SK-N-SH treated with all-trans-retinoic acid at 6 μM for 48 hours (cell line): ENCODE data around the gene PJA1.
A peak's percentile ranks its signal among the peaks of the same experiment; 100 is the strongest.

Experiments
- ATAC-seq: fragments of 200-7000 bp; cut with Tn5 transposase; 3 replicates; pipeline ENCODE4 v1.9.1; 2020; ENCODE audit warnings: mild to moderate bottlenecking, moderate library complexity
- BACH2 ChIP-seq: fragments of 250-450 bp; sonication (Bioruptor Pico); IDR thresholded peaks from 2 replicates; pipeline ENCODE4 v1.9.0; 2021; ENCODE audit warnings: mild to moderate bottlenecking, borderline replicate concordance
- CREB5 ChIP-seq: fragments of 250-450 bp; sonication (Bioruptor Pico); IDR thresholded peaks from 2 replicates; pipeline ENCODE4 v1.5.1; 2020; ENCODE audit warnings: low read depth, mild to moderate bottlenecking, moderate library complexity
- CSDC2 ChIP-seq: fragments of 250-450 bp; sonication (Bioruptor Pico); IDR thresholded peaks from 2 replicates; pipeline ENCODE4 v1.5.0; 2020; ENCODE audit warnings: mild to moderate bottlenecking, moderate library complexity
- CSRNP3 ChIP-seq: fragments of 250-450 bp; sonication (Bioruptor Pico); IDR thresholded peaks from 2 replicates; pipeline ENCODE4 v1.5.1; 2021; ENCODE audit warnings: mild to moderate bottlenecking, moderate library complexity
- ESRRG ChIP-seq: fragments of 250-450 bp; sonication (Bioruptor Pico); IDR thresholded peaks from 2 replicates; pipeline ENCODE4 v1.6.1; 2021; ENCODE audit warnings: mild to moderate bottlenecking
- ISL1 ChIP-seq: fragments of 250-450 bp; sonication (Bioruptor Pico); IDR thresholded peaks from 2 replicates; pipeline ENCODE4 v2.1.2; 2022; ENCODE audit warnings: mild to moderate bottlenecking, moderate library complexity
- OSR1 ChIP-seq: fragments of 250-450 bp; sonication (Bioruptor Pico); IDR thresholded peaks from 2 replicates; pipeline ENCODE4 v1.8.0; 2022; ENCODE audit warnings: moderate library complexity, mild to moderate bottlenecking, inconsistent platforms
- PATZ1 ChIP-seq: fragments of 250-450 bp; sonication (Bioruptor Pico); IDR thresholded peaks from 2 replicates; pipeline ENCODE4 v1.8.0; 2020; ENCODE audit warnings: mild to moderate bottlenecking, moderate library complexity, borderline replicate concordance
- POU6F1 ChIP-seq: fragments of 250-450 bp; sonication (Bioruptor Pico); IDR thresholded peaks from 2 replicates; pipeline ENCODE4 v1.8.0; 2021; ENCODE audit warnings: low read depth, mild to moderate bottlenecking, moderate library complexity, borderline replicate concordance
- PPARA ChIP-seq: fragments of 250-450 bp; sonication (Bioruptor Pico); IDR thresholded peaks from 2 replicates; pipeline ENCODE4 v1.5.0; 2020; ENCODE audit warnings: mild to moderate bottlenecking, borderline replicate concordance
- RARB ChIP-seq: fragments of 250-450 bp; sonication (Bioruptor Pico); IDR thresholded peaks from 2 replicates; pipeline ENCODE4 v1.8.0; 2021; ENCODE audit warnings: mild to moderate bottlenecking, moderate library complexity
- SNAI2 ChIP-seq: fragments of 250-450 bp; sonication (Bioruptor Pico); IDR thresholded peaks from 2 replicates; pipeline ENCODE4 v1.5.0; 2020; ENCODE audit warnings: mild to moderate bottlenecking, moderate library complexity
- TOX ChIP-seq: fragments of 250-450 bp; sonication (Bioruptor Pico); IDR thresholded peaks from 2 replicates; pipeline ENCODE4 v1.8.0; 2021; ENCODE audit warnings: mild to moderate bottlenecking, moderate library complexity, borderline replicate concordance
- TSHZ2 ChIP-seq: fragments of 250-450 bp; sonication (Bioruptor Pico); IDR thresholded peaks from 2 replicates; pipeline ENCODE4 v1.5.0; 2020; ENCODE audit warnings: mild to moderate bottlenecking, moderate library complexity
- ZC3H10 ChIP-seq: fragments of 250-450 bp; sonication (Bioruptor Pico); IDR thresholded peaks from 2 replicates; pipeline ENCODE4 v1.5.1; 2021; ENCODE audit warnings: mild to moderate bottlenecking, moderate library complexity
- ZFP3 ChIP-seq: fragments of 250-450 bp; sonication (Bioruptor Pico); IDR thresholded peaks from 2 replicates; pipeline ENCODE4 v1.5.0; 2020; ENCODE audit warnings: mild to moderate bottlenecking, moderate library complexity
- ZFP30 ChIP-seq: fragments of 450-650 bp; formaldehyde crosslinking; IDR thresholded peaks from 2 replicates; pipeline ENCODE4 v1.5.0; 2022; ENCODE audit warnings: mild to moderate bottlenecking, moderate library complexity
- ZNF565 ChIP-seq: fragments of 450-650 bp; formaldehyde crosslinking; conservative IDR thresholded peaks from 2 replicates; pipeline ENCODE4 v1.5.0; 2020; ENCODE audit warnings: low read depth, mild to moderate bottlenecking, moderate library complexity
- ZNF70 ChIP-seq: fragments of 450-650 bp; formaldehyde crosslinking; IDR thresholded peaks from 2 replicates; pipeline ENCODE4 v1.5.0; 2020; ENCODE audit warnings: mild to moderate bottlenecking, moderate library complexity
- ZNF8 ChIP-seq: fragments of 450-650 bp; formaldehyde crosslinking; IDR thresholded peaks from 2 replicates; pipeline ENCODE4 v1.5.0; 2020; ENCODE audit warnings: mild to moderate bottlenecking, moderate library complexity

PJA1 gene

GRCh38 chrX:69131886-69132285 lies 33.4 kb downstream of the PJA1 start (continued):
- TF ChIP-seq SNAI2 (CRISPR knock-in tag): no peak
- TF ChIP-seq OSR1: no peak
- no peak for TF ChIP-seq ZNF565
- no peak for TF ChIP-seq TSHZ2
- no peak for TF ChIP-seq ZNF8 (CRISPR knock-in tag)

- 0 out of 2 replicates have a peak, but pooled peaks have one; percentile 22 for TF ChIP-seq ISL1 (CRISPR knock-in tag)
- TF ChIP-seq BACH2: no peak
- ATAC-seq: no peak
Observed at GRCh38 chrX:69130439-69130838, 34.8 kb downstream of the PJA1 start.

GRCh38 chrX:69128588-69128987 lies 36.7 kb downstream of the PJA1 start:
- no peak for TF ChIP-seq ESRRG (CRISPR knock-in tag)
- TF ChIP-seq, all 23 proteins: peak for 0
- peak; percentile 69 for ATAC-seq

- no peak for TF ChIP-seq RARB (CRISPR knock-in tag)
- no peak for TF ChIP-seq ZC3H10
- TF ChIP-seq CSRNP3 (CRISPR knock-in tag): no peak
- no peak for TF ChIP-seq SNAI2 (CRISPR knock-in tag)
- no peak for TF ChIP-seq ZFP3 (CRISPR knock-in tag)
- TF ChIP-seq ZNF8 (CRISPR knock-in tag): no peak
- TF ChIP-seq CREB5: no peak
- TF ChIP-seq TOX: no peak
- no peak for TF ChIP-seq ZNF565
- no peak for TF ChIP-seq ZNF70
- TF ChIP-seq POU6F1 (CRISPR knock-in tag): no peak
- ATAC-seq: no peak
Observed at GRCh38 chrX:69127466-69127865, 37.8 kb downstream of the PJA1 start.

- TF ChIP-seq ZC3H10: no peak
- no peak for TF ChIP-seq ZFP30
- TF ChIP-seq OSR1: no peak
- no peak for TF ChIP-seq PPARA (CRISPR knock-in tag)
- no peak for TF ChIP-seq CSRNP3 (CRISPR knock-in tag)
- no peak for TF ChIP-seq PATZ1 (CRISPR knock-in tag)
- no peak for TF ChIP-seq CSDC2 (CRISPR knock-in tag)
- ATAC-seq: no peak
Observed at GRCh38 chrX:69126642-69127041, 38.6 kb downstream of the PJA1 start.
